GM12865 (cell line): ENCODE measurements around the gene NUP93.

Source experiments
- DNase-seq: peaks from one replicate; pipeline ENCODE4 v3.0.0; 2010; ENCODE audit warnings: low read depth
- H3K4me3 ChIP-seq: 2 replicates; pipeline ENCODE4 v1.5.1; 2011; ENCODE audit warnings: mild to moderate bottlenecking, low read depth, low read length, control low read depth
- TF ChIP-seq, protein P1 (sequence below): IDR thresholded peaks from 2 replicates; pipeline ENCODE4 v1.5.1; 2011; ENCODE audit warnings: low read length, control low read depth, low read depth, inconsistent platforms; ENCODE audit not compliant: insufficient read depth; ENCODE audit errors: missing control alignments

Gene NUP93

GRCh38 chr16:56885446-56886162 is 155.7 kb downstream of the NUP93 start:
- no peak for DNase-seq
- no peak overlapping the region for H3K4me3 ChIP-seq
- TF ChIP-seq, protein P1, sequence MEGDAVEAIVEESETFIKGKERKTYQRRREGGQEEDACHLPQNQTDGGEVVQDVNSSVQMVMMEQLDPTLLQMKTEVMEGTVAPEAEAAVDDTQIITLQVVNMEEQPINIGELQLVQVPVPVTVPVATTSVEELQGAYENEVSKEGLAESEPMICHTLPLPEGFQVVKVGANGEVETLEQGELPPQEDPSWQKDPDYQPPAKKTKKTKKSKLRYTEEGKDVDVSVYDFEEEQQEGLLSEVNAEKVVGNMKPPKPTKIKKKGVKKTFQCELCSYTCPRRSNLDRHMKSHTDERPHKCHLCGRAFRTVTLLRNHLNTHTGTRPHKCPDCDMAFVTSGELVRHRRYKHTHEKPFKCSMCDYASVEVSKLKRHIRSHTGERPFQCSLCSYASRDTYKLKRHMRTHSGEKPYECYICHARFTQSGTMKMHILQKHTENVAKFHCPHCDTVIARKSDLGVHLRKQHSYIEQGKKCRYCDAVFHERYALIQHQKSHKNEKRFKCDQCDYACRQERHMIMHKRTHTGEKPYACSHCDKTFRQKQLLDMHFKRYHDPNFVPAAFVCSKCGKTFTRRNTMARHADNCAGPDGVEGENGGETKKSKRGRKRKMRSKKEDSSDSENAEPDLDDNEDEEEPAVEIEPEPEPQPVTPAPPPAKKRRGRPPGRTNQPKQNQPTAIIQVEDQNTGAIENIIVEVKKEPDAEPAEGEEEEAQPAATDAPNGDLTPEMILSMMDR, result no peak

GRCh38 chr16:56886296-56886695 is 156.4 kb downstream of the NUP93 start:
- DNase-seq, result no peak
- TF ChIP-seq, protein P1, result no peak
- H3K4me3 ChIP-seq, result no peak overlapping the region

- no peak for DNase-seq
- no peak overlapping the region for H3K4me3 ChIP-seq
- TF ChIP-seq, protein P1, result no peak
Measured at GRCh38 chr16:56886826-56887225, 156.9 kb downstream of the NUP93 start.

DNA sequence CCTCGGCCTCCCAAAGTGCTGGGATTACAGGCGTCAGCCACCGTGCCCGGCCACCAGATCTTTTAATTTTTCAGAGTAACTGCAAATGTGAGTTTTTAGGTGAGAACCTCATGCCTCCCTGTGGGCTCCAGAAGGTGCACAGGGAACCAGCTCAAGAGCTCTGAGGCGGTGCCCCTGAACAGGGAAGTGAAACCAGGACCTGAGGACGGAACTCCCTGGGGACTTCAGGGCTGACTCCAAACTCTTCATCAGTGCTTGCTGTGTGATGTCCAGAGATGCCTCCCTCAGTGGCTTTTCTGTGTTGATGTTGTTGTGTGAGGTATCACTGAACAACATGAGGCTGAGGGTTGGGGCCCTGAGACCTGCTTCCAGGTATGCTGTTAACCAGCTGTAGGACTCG is 158.9 kb downstream of the NUP93 start:
- DNase-seq, result peak; percentile 82
- no peak overlapping the region for H3K4me3 ChIP-seq
- TF ChIP-seq, protein P1, result no peak

DNA sequence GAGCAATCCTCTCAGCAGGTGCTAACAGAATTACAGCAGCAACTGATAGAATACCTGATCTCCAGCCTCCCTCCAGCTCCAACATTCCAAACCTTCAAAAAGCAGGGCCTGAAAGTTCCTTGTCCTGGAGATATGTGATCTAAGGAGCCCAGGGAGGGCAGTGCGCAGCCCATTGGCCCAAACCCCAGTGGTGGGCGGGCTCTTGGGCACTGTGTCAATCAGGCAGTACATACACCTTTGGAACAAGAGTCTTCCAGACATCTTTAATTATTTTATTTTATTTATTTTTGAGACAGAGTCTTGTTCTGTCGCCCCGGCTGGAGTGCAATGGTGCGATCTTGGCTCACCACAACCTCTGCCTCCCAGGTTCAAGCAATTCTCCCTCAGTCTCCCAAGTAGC is 159.3 kb downstream of the NUP93 start:
- TF ChIP-seq, protein P1, result no peak
- no peak for DNase-seq
- H3K4me3 ChIP-seq, result no peak overlapping the region

DNA sequence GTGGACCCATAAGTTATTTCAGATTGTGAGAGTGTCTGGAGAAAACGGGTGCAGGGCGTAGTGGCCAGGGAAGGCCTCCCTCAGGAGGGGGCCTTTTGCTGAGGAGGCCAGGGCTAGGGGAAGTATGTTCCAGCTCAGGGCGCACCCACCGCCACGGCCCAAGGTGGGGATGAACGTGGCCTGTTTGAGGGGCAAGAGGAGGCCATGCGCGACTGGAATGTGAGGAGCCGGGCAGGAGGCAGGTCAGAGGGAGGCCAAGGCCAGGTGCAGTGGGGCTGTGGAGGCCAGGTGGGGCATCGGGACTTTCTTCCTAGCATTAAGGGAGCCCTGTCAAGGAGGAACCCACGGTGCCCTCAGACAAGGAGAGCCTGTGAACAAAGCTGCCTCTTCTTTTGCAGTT is 161.8 kb downstream of the NUP93 start:
- H3K4me3 ChIP-seq, result no peak overlapping the region
- TF ChIP-seq, protein P1, result no peak
- no peak for DNase-seq

DNA sequence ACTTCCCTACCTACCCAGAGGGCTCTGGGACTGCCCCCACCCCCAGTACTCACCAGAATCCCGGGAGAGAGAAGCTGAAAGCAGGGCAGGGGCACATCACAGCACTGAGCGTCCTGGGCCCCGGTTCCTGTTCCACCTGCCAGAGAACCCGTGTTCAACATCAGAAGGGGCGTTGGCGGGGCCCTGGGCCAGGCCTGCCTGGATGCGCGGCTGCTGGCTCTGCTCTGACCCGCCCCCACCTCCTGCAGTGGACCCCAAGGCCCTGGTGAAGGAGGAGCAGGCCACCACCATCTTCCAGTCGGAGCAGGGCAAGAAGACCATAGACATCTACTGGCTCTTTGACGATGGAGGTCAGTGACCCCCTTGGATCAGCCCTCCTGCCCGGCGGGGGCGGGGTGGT is 162.8 kb downstream of the NUP93 start:
- TF ChIP-seq, protein P1, result no peak
- DNase-seq, result no peak
- H3K4me3 ChIP-seq, result no peak overlapping the region
